NCI-H69 (cell line): Measurements from ENCODE around the gene ERRFI1.

ENCODE experiments used
- DNase-seq: peaks from one replicate; lab custom pipeline; 2025; lab: John Stamatoyannopoulos, UW

ERRFI1 gene

GRCh38 chr1:8018492-8019228 lies 7.4 kb downstream of the ERRFI1 start:
- DNase-seq: no peak

GRCh38 chr1:8017495-8018197 lies 8.5 kb downstream of the ERRFI1 start:
- peak; percentile 70 for DNase-seq

GRCh38 chr1:8016895-8017241 lies 9.2 kb downstream of the ERRFI1 start:
- DNase-seq: no peak

GRCh38 chr1:8016210-8016894 lies 9.8 kb downstream of the ERRFI1 start:
- peak; percentile 22 for DNase-seq

GRCh38 chr1:8015809-8016165 lies 10.3 kb downstream of the ERRFI1 start:
- DNase-seq: peak; percentile 41

- peak; percentile 55 for DNase-seq
Measured at GRCh38 chr1:8015036-8015808, 10.9 kb downstream of the ERRFI1 start.

GRCh38 chr1:8014381-8014988 lies 11.6 kb downstream of the ERRFI1 start:
- no peak for DNase-seq

- DNase-seq: no peak
Measured at GRCh38 chr1:8013800-8014199, 12.3 kb downstream of the ERRFI1 start.

- DNase-seq: no peak
Measured at GRCh38 chr1:8013399-8013798, 12.7 kb downstream of the ERRFI1 start.

GRCh38 chr1:8012955-8013354 lies 13.2 kb downstream of the ERRFI1 start:
- DNase-seq: no peak

GRCh38 chr1:8011923-8012858 lies 13.9 kb downstream of the ERRFI1 start:
- no peak for DNase-seq

GRCh38 chr1:8011016-8011415 lies 15.1 kb downstream of the ERRFI1 start:
- no peak for DNase-seq

- DNase-seq: no peak
Measured at GRCh38 chr1:8010080-8010664, 15.9 kb downstream of the ERRFI1 start.

GRCh38 chr1:8009043-8010002 lies 16.8 kb downstream of the ERRFI1 start:
- DNase-seq: no peak

GRCh38 chr1:8006037-8006963 lies 19.8 kb downstream of the ERRFI1 start:
- peak; percentile 82 for DNase-seq

- DNase-seq: peak; percentile 94
Measured at GRCh38 chr1:8004803-8005573, 21.1 kb downstream of the ERRFI1 start.

- DNase-seq: peak; percentile 79
Measured at GRCh38 chr1:8004113-8004802, 21.9 kb downstream of the ERRFI1 start.
